ENCODE data around the gene SMAD3.
"Not testable (repeated sequence)": the region's sequence is repeated elsewhere in the genome, so short reads cannot be mapped to it uniquely, and the experiment has no call there.

SMAD3 gene

DNA sequence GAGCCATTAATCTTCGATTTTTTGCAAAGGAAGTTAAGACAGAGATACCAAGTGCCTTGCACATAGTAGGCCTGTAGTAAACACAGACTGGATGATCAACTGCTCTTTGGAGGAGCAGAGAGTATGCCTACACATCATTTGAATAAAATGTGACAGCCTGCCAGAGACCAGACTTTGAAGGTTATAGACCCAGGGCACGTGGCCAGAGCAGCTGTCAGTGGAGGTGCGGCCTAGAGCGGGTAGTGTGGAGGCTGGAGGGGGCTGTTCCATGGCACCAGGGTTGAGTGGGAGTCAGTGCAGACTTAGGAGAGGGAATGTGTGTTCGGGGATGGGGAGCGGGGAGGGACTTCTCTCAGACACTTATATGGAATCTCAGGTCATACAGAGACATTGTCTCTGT is 80.8 kb downstream of the SMAD3 start:
- DNase-seq: no peak

- DNase-seq: no peak
These were observed 81.5 kb downstream of the SMAD3 start for GRCh38 chr15:67146875-67147381.

GRCh38 chr15:67147396-67147949 is 82.1 kb downstream of the SMAD3 start:
- DNase-seq: no peak

DNA sequence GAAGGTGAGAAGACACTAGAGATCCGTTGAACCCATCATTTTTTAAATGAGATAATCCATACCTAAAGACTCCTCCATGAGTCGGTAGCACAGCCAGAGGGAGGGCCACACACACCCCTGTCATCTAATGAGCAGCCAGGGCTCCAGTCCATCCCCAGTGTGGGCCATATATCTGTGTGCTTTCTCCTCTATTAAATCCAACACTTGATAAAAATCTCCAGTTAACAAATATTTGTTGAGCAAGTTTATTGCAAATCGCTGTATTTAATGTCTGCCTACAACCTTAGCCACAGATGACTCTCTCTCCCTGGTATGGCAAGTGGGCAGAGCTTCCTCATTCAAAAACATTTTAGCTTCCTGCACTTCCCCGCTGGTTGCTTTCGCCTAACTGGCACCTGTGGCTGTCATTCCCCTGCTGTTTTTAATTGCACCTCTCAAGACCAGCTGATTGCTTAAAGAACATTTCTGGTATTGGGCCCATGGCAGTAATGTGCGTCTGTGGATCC is 82.8 kb downstream of the SMAD3 start:
- peak; percentile 73 for DNase-seq

- no peak for DNase-seq
These were observed 83.8 kb downstream of the SMAD3 start for GRCh38 chr15:67149068-67149772.

DNA sequence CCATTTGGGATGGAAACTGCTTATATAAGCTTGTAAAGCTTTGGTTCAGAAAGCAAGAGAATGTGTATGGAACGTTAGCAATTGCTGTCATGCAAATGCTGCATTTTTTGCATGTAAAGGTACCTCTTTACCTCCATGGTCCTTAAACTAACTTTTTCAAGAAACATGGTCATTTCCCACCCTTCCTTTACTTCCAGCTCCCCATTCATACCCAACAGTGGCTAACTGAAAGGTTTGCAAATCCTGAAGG is 84.3 kb downstream of the SMAD3 start:
- no peak for DNase-seq

- peak; percentile 48 to 55 for DNase-seq
These were observed 84.8 kb downstream of the SMAD3 start for GRCh38 chr15:67150023-67150860.

DNA sequence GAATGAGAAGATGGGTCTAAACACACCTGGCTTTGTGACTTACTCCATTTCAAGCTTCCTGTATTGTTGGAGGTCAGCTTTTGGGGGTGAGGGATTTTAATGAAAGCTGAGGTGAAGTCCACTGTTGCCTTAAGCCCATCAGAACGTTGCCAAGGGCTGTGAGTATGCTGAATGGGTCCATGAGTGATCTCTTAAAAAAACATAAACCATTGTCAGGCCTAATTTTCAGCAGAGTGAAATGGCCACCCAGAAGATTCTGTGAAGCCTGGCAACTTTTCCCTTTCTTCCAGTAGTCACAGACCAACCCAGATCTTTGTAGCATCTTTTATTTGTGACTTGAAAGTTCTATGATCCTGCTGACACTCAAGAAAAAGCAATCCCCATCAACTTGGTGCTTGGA is 87.0 kb downstream of the SMAD3 start:
- DNase-seq: no peak

DNA sequence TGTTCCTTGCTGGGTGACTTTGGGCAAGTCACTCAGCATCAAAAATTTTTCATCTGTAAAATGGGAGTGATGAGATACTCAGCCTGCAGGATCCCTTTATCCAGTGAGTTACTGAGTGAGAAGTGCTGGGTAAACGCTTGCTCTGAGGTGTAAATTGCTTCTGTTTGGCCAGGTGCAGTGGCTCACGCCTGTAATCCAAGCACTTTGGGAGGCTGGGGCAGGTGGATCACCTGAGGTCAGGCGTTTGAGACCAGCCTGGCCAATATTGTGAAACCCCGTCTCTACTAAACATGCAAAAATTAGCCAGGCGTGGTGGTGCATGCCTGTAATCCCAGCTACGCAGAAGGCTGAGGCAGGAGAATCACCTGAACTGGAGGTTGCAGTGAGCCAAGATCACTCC is 87.6 kb downstream of the SMAD3 start:
- DNase-seq: not testable (repeated sequence)

DNA sequence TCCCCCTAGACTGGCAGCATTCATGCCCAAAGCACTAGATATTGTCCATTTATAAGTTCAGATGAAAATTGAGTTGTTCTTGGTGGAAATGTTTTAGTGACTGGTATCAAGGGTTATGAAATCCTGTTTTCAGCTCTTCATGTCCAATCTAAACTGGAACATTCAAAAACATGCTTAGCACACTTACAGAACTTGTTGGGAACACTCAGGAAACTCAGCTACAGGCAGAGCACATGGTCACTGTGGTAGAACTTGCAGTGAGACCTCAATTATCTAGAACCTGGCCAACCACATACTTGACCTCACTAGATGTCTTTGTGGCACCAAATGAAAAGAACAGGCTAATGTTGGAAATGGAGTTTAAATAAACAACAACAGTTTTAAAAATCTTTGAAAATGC is 88.8 kb downstream of the SMAD3 start:
- DNase-seq: no peak

- no peak for DNase-seq
These were observed 91.0 kb downstream of the SMAD3 start for GRCh38 chr15:67156426-67156825.

- DNase-seq: no peak
These were observed 91.4 kb downstream of the SMAD3 start for GRCh38 chr15:67156834-67157233.

DNA sequence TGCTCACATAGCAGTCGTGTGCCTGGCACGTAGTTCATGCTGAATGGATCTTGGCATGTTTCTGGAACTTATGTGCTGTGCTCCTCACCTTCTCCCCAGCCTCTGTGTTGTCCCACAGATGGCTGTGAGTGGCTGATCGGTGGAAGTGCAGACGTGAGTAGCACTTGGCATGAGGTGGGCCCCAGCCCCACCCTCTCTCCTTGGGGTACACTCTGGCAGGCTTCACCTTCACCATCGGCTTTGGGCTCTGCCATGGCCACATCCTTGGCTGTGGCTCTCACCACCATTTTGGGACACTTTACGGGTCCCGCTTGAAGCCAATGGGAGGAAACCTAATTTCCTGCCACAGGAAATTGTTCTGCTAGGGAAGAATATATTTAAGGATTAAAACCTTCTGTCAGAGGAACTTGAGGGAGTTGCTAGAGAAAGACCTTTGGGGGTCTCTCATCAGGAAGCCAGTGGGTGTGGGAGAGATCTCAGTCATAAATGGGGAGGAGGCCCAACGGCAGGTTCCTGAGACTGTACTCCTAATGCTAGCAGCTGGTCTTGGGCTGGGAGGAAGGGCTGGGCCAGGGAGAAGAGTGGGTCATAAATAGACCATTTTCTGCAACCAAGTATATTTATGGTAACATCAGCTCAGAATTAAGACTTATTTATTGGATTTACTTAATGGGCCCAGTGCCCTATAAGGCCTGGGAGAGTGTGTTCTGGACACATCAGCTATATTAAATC is 92.3 kb downstream of the SMAD3 start:
- DNase-seq: no peak

DNA sequence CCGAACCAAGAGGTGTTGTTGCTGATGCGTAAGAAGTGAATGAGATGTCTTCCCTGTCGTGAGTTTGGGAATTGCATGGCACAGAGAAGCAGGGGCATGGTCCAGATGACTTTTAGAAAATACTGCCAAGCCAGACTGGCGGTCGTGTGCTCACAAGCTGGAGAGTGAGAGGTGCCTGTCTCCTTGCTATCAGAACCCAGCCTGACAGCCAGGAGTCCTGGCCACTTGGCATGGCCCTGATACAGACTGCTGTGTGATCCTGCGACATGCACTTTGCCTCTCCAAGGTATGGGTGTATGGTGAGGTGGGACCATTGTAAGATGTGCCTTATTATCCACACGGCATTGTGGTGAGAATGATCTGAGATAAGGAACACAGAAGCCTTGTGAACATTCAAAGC is 93.0 kb downstream of the SMAD3 start:
- no peak for DNase-seq

GRCh38 chr15:67161412-67161811 is 96.0 kb downstream of the SMAD3 start:
- no peak for DNase-seq

DNA sequence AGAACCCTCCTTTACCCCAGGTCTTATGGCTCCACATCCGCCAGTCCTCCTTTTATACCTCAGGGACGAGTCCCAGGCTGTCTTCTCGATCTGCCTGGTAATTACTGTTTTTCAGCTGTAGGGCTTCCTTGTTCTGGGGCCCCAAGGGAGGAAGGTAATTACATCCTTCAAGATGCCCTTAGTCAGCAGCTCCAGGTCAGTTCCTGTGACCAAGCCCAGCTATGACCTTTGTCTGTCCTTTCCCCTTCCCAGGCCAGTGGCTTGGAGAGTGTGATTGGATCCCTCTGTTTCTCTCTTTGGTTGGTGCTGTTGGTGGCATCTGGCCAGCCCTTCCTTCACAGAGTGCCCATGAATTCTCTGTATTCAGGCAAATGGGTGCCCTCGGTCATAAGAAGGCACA is 96.5 kb downstream of the SMAD3 start:
- no peak for DNase-seq

GRCh38 chr15:67163180-67163579 is 97.8 kb downstream of the SMAD3 start:
- no peak for DNase-seq

GRCh38 chr15:67164401-67164791 is 99.0 kb downstream of the SMAD3 start:
- DNase-seq: no peak

DNA sequence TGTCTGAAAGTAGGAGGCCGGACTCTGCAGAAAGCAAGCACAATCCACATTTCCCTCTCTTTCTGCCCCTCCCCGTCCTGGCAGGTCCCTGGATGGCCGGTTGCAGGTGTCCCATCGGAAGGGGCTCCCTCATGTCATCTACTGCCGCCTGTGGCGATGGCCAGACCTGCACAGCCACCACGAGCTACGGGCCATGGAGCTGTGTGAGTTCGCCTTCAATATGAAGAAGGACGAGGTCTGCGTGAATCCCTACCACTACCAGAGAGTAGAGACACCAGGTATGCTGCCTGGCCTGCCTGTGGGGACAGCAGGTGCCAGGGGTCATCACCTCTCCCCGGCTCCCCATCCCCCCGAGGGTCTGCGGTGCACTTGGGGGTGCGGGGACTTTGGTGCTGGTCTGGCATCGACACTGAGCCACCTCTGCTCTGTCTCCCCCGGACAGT is 99.4 kb downstream of the SMAD3 start:
- no peak for DNase-seq

DNA sequence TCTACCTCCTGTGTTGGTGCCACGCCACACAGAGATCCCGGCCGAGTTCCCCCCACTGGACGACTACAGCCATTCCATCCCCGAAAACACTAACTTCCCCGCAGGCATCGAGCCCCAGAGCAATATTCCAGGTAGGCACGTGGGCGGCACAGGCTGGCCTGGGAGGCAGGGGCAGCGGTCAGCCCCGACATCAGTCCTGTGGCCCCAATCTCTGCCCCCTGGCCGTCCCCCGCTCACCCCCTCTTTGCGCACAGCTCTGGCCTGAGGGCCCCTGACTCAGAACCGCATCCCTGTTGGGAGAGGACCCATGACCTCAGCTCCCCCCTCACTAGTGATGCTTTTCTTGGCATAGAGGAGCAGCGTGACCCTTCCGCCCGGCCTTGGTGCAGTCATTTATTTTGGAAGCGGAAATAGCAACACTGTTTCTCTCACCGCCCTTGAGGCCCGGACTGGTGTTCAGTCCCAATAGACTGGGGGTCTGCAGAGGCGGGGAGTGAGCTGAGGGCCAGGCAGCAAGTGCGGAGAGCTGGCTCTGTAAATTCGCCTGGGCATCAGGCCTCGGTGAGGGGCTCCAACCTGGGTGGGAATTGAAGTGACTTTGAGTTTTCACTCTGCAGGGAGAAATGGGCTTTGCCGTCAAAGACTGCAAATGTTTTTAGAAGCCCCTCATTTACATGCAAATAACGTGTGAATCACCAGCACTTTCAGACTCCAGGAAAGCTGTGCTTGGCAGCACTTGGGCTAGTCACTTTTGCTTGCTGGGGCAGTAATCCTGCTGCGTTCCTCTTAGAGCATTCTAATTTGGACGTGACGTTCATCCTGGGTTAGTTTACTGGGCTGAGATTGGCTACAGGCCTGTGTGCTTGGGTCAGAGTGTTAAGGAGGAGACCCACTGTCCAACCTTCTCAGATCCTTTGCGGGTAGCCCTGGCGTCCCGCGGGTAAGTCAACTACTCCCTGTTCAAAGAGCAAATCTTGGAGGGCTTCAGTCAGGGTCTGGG is 100.2 kb downstream of the SMAD3 start:
- DNase-seq: no peak

DNA sequence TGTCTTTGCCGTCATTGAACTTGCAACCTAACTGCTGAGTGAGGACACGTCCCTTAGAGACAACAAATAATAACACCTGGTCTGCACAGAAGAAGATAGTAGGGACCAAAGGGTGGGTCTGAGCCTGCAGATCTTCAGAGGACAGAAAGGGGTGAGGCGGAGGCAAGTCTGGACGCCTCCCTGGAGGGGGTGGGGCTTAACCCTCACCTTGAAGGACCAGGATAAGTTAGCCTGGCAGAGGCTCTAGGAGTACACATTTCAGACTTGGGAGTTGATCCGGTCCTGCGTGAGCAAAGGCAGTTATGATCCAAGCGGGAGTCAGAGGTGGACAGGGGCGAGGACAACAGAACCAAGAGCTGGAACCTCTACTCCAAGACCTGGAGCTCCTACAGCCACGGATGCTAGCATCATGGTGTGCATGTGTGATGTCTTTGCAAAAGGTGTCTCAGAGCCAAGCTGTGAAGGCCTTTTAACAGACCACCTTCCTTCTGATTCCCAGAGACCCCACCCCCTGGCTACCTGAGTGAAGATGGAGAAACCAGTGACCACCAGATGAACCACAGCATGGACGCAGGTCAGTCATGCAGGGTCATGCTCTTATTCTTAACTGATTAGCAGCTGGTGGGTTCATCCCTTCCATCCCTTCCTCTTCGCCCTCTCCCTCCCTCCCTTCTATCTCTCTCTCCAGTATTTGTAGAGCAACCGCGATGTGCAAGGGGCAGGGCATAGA is 101.0 kb downstream of the SMAD3 start:
- DNase-seq: no peak

All from AML-193 (cell line).